Measurements from ENCODE around the gene PIK3R1. TPM values are rescaled to one million over a fixed set of nuclear protein-coding genes. Genes with fewer than 3 reads are reported as not detected.

PIK3R1 gene
- total RNA-seq, 2 donors from 2014 or later = 29.8 to 30.2 TPM

GRCh38 chr5:68225188-68225910, 9.8 kb downstream of the PIK3R1 start:
- Histone ChIP-seq H3K9me3 (ENCODE audit: control insufficient read depth, low read length) (peaks cover 13% of the 10 kb centered on the region), H3K4me3 (ENCODE audit: low read length) (no peak overlapping the region), H3K27ac (ENCODE audit: low read depth, low read length) (no peak overlapping the region), H3K27me3 (ENCODE audit: control insufficient read depth, insufficient read depth, low read length, poor library complexity, severe bottlenecking) (no peaks in the 10 kb centered on the region), H3K4me1 (ENCODE audit: control insufficient read depth, insufficient read depth, low read length) (no peaks in the 10 kb centered on the region), H3K36me3 (ENCODE audit: control insufficient read depth, insufficient read depth, low read length) (peaks cover 27% of the 10 kb centered on the region), H3K9ac (ENCODE audit: extremely low read depth, low read length, poor library complexity, severe bottlenecking) (no peak overlapping the region)
- peaks cover 34% of the 10 kb centered on the region for H3K4me1 Mint-ChIP-seq
- WGBS, 2 experiments (ENCODE audit: insufficient coverage in 1 of 2, insufficient read length in 1 of 2) = 94 to 95% methylated on average over 11 to 12 of the region's 12 CpGs
- no peaks in the 10 kb centered on the region for H3K27me3 Mint-ChIP-seq (ENCODE audit: insufficient read depth)
- no peak overlapping the region for H3K4me3 Mint-ChIP-seq
- peaks cover 10% of the 10 kb centered on the region for H3K9me3 Mint-ChIP-seq
- peaks cover 23% of the 10 kb centered on the region for H3K36me3 Mint-ChIP-seq (ENCODE audit: low read depth)
- no peak for TF ChIP-seq CTCF (conservative IDR thresholded peaks at IDR 0.05)
- no peak for DNase-seq
- no peak overlapping the region for H3K27ac Mint-ChIP-seq

- H3K9me3 ChIP-seq (ENCODE audit: control insufficient read depth, low read length) = peaks cover 6% of the 10 kb centered on the region
- 94 to 98% methylated on average over 13 to 15 of the region's 15 CpGs for WGBS, 2 experiments (ENCODE audit: insufficient coverage in 1 of 2, insufficient read length in 1 of 2)
- H3K36me3 Mint-ChIP-seq (ENCODE audit: low read depth) = peaks cover 20% of the 10 kb centered on the region
- H3K27me3 ChIP-seq (ENCODE audit: control insufficient read depth, insufficient read depth, low read length, poor library complexity, severe bottlenecking) = no peaks in the 10 kb centered on the region
- H3K4me3 Mint-ChIP-seq = no peak overlapping the region
- H3K4me3 ChIP-seq (ENCODE audit: low read length) = no peak overlapping the region
- no peak overlapping the region for H3K9ac ChIP-seq (ENCODE audit: extremely low read depth, low read length, poor library complexity, severe bottlenecking)
- H3K4me1 ChIP-seq (ENCODE audit: control insufficient read depth, insufficient read depth, low read length) = no peaks in the 10 kb centered on the region
- H3K27ac Mint-ChIP-seq = no peak overlapping the region
- H3K4me1 Mint-ChIP-seq = peaks cover 34% of the 10 kb centered on the region
- peaks cover 6% of the 10 kb centered on the region for H3K9me3 Mint-ChIP-seq
- no peak for DNase-seq
- H3K27me3 Mint-ChIP-seq (ENCODE audit: insufficient read depth) = no peaks in the 10 kb centered on the region
- no peak for TF ChIP-seq CTCF (conservative IDR thresholded peaks at IDR 0.05)
- no peak overlapping the region for H3K27ac ChIP-seq (ENCODE audit: low read depth, low read length)
- peaks cover 31% of the 10 kb centered on the region for H3K36me3 ChIP-seq (ENCODE audit: control insufficient read depth, insufficient read depth, low read length)
These were observed 10.5 kb downstream of the PIK3R1 start for GRCh38 chr5:68225911-68226545.

- H3K9ac ChIP-seq (ENCODE audit: extremely low read depth, low read length, poor library complexity, severe bottlenecking) = no peak overlapping the region
- Mint-ChIP-seq H3K4me1 (peaks cover 35% of the 10 kb centered on the region), H3K4me3 (no peak overlapping the region), H3K36me3 (ENCODE audit: low read depth) (peaks cover 20% of the 10 kb centered on the region), H3K9me3 (peaks cover under 1% of the 10 kb centered on the region), H3K27ac (no peak overlapping the region), H3K27me3 (ENCODE audit: insufficient read depth) (no peaks in the 10 kb centered on the region)
- DNase-seq = no peak
- H3K9me3 ChIP-seq (ENCODE audit: control insufficient read depth, low read length) = peaks cover under 1% of the 10 kb centered on the region
- no peak overlapping the region for H3K27ac ChIP-seq (ENCODE audit: low read depth, low read length)
- no peaks in the 10 kb centered on the region for H3K27me3 ChIP-seq (ENCODE audit: control insufficient read depth, insufficient read depth, low read length, poor library complexity, severe bottlenecking)
- H3K4me1 ChIP-seq (ENCODE audit: control insufficient read depth, insufficient read depth, low read length) = no peaks in the 10 kb centered on the region
- no peak overlapping the region for H3K4me3 ChIP-seq (ENCODE audit: low read length)
- H3K36me3 ChIP-seq (ENCODE audit: control insufficient read depth, insufficient read depth, low read length) = peaks cover 31% of the 10 kb centered on the region
- no peak for TF ChIP-seq CTCF (conservative IDR thresholded peaks at IDR 0.05)
- 87 to 93% methylated on average over 3 to 8 of the region's 8 CpGs for WGBS, 2 experiments (ENCODE audit: insufficient coverage in 1 of 2, insufficient read length in 1 of 2)
These were observed 11.1 kb downstream of the PIK3R1 start for GRCh38 chr5:68226546-68227073.
